ENCODE measurements around the gene QSOX1. TPM values are rescaled to one million over a fixed set of nuclear protein-coding genes. Genes with fewer than 3 reads are reported as not detected.

The QSOX1 gene
- total and polyA plus RNA-seq, 9 of the 15 experiments (the other 6 are each of a cell fraction or from before 2014, with no cell fraction given), result 4.0 to 53.1 (median 15.0) TPM

DNA sequence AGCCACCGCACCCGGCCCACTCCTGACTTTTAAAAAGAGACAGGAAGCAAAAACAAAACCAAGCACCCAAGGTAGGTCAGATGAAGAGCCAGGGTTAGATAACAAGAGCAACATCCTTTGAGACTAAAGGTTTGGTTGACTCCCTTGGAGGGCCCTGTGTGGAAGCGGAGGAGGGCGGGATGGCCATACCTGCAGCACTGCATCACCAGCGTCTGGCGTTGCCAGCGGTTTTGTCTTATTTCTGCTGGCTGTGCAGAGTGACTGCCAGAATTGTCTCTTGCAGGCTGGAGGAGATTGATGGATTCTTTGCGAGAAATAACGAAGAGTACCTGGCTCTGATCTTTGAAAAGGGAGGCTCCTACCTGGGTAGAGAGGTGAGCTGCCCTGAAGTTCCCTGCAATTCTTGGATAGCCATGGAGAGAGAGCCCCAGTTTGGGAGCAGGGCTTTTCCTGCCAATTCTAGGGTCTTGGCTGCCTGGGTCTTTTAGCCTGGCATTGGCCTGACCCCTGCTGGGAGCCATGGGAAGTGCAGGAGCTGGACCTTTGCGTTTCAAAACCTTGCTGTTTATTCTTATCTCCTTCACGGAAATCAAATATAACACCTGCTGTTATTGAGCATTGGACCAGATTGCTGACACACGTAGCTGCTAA is 24.0 kb downstream of the QSOX1 start (continued):
- peak; percentile 58; the same call in 1 of the 2 replicates for TF ChIP-seq ZNF263 (CRISPR knock-in tag; IDR thresholded peaks at IDR 0.05; ENCODE audit: borderline replicate concordance)
- TF ChIP-seq, protein P1, sequence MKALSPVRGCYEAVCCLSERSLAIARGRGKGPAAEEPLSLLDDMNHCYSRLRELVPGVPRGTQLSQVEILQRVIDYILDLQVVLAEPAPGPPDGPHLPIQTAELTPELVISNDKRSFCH (CRISPR knock-in tag; IDR thresholded peaks at IDR 0.05), result no peak
- TF ChIP-seq, protein P1 (tag; IDR thresholded peaks at IDR 0.05), result no peak
- peak; percentile 24; the same call in 1 of the 2 replicates for TF ChIP-seq JUN (IDR thresholded peaks at IDR 0.05; ENCODE audit: borderline replicate concordance, low read depth, low read length)
- TF ChIP-seq JUN (CRISPR knock-in tag; IDR thresholded peaks at IDR 0.05; ENCODE audit: borderline replicate concordance), result no peak
- no peak for TF ChIP-seq POLR2G (IDR thresholded peaks at IDR 0.05; ENCODE audit: low read depth, low read length)
- TF ChIP-seq L3MBTL2 (IDR thresholded peaks at IDR 0.05), result 0 out of 2 replicates have a peak, but pooled peaks have one; percentile 20
- no peak for TF ChIP-seq KLF10 (CRISPR knock-in tag; IDR thresholded peaks at IDR 0.05)
- no peak for TF ChIP-seq PRPF4 (IDR thresholded peaks at IDR 0.05; ENCODE audit: insufficient read depth, low read depth, low read length, poor library complexity, severe bottlenecking)
- TF ChIP-seq ARID2 (IDR thresholded peaks at IDR 0.05), result peak; percentile 69
- TF ChIP-seq, protein P2, sequence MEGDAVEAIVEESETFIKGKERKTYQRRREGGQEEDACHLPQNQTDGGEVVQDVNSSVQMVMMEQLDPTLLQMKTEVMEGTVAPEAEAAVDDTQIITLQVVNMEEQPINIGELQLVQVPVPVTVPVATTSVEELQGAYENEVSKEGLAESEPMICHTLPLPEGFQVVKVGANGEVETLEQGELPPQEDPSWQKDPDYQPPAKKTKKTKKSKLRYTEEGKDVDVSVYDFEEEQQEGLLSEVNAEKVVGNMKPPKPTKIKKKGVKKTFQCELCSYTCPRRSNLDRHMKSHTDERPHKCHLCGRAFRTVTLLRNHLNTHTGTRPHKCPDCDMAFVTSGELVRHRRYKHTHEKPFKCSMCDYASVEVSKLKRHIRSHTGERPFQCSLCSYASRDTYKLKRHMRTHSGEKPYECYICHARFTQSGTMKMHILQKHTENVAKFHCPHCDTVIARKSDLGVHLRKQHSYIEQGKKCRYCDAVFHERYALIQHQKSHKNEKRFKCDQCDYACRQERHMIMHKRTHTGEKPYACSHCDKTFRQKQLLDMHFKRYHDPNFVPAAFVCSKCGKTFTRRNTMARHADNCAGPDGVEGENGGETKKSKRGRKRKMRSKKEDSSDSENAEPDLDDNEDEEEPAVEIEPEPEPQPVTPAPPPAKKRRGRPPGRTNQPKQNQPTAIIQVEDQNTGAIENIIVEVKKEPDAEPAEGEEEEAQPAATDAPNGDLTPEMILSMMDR (IDR thresholded peaks at IDR 0.05 in 2 of 3, conservative IDR thresholded peaks at IDR 0.05 in 1 of 3; ENCODE audit: insufficient read depth in 2 of 3, low read depth in 1 of 3, low read length in 3 of 3), result peak; percentile 91 to 99 (median 98)
- no peak for TF ChIP-seq CREB3 (tag; conservative IDR thresholded peaks at IDR 0.05; ENCODE audit: low read depth)
- TF ChIP-seq, protein P3, sequence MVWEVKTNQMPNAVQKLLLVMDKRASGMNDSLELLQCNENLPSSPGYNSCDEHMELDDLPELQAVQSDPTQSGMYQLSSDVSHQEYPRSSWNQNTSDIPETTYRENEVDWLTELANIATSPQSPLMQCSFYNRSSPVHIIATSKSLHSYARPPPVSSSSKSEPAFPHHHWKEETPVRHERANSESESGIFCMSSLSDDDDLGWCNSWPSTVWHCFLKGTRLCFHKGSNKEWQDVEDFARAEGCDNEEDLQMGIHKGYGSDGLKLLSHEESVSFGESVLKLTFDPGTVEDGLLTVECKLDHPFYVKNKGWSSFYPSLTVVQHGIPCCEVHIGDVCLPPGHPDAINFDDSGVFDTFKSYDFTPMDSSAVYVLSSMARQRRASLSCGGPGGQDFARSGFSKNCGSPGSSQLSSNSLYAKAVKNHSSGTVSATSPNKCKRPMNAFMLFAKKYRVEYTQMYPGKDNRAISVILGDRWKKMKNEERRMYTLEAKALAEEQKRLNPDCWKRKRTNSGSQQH (CRISPR knock-in tag; IDR thresholded peaks at IDR 0.05), result no peak
- TF ChIP-seq FIP1L1 (IDR thresholded peaks at IDR 0.05; ENCODE audit: low read depth, low read length, poor library complexity, severe bottlenecking), result no peak
- no peak for TF ChIP-seq MTA3 (IDR thresholded peaks at IDR 0.05; ENCODE audit: borderline replicate concordance)
- no peak for TF ChIP-seq ZNF253 (CRISPR knock-in tag; conservative IDR thresholded peaks at IDR 0.05)
- TF ChIP-seq BHLHE40 (IDR thresholded peaks at IDR 0.05; ENCODE audit: low read length), result no peak
- TF ChIP-seq KAT8 (IDR thresholded peaks at IDR 0.05; ENCODE audit: low read depth), result no peak
- peak; percentile 76 for TF ChIP-seq RB1 (IDR thresholded peaks at IDR 0.05; ENCODE audit: low read depth)
- no peak for TF ChIP-seq LEF1 (IDR thresholded peaks at IDR 0.05)
- TF ChIP-seq SAP30 (IDR thresholded peaks at IDR 0.05; ENCODE audit: borderline replicate concordance, insufficient read depth, low read depth, low read length, poor library complexity, severe bottlenecking), result no peak
- TF ChIP-seq FOXJ2 (tag; IDR thresholded peaks at IDR 0.05), result no peak
- 0 out of 4 replicates have a peak, but pooled peaks of 1 of the 2 experiments have one; percentile 17 for TF ChIP-seq RCOR1 (IDR thresholded peaks at IDR 0.05; ENCODE audit: borderline replicate concordance in 1 of 2, low read depth in 2 of 2, low read length in 2 of 2)
- no peak for TF ChIP-seq ZNF23 (CRISPR knock-in tag; IDR thresholded peaks at IDR 0.05)

Data from K562 (cell line).